GM23338 (cell line): Measurements from ENCODE around the gene PTPN7. TPM values are rescaled to one million over a fixed set of nuclear protein-coding genes. Genes with fewer than 3 reads are reported as not detected.

Source experiments
- ATAC-seq: fragments of 200-7000 bp; cut with Tn5 transposase; 3 replicates; pipeline ENCODE4 v1.9.1; 2020
- DNase-seq: peaks from one replicate; pipeline ENCODE4 v3.0.0-alpha.2; 2015; ENCODE audit warnings: low spot score
- H2AFZ ChIP-seq: fragments of 200-600 bp; sonication (generic); 2 replicates; pipeline ENCODE4 v1.8.0; 2016; ENCODE audit warnings: antibody characterized with exemption, mild to moderate bottlenecking, moderate library complexity
- H3F3A ChIP-seq: fragments of 200-600 bp; sonication (generic); replicated peaks from 2 replicates; pipeline ENCODE4 v1.8.0; 2017; ENCODE audit warnings: antibody characterized with exemption, mixed run types, low read depth
- H3K27ac ChIP-seq: fragments of 200-600 bp; sonication (generic); 2 replicates; pipeline ENCODE4 v1.6.1; 2016; ENCODE audit warnings: low read depth
- H3K27me3 ChIP-seq: fragments of 200-600 bp; sonication (generic); 2 replicates; pipeline ENCODE4 v1.8.0; 2016; ENCODE audit warnings: mild to moderate bottlenecking, mixed run types, moderate library complexity; ENCODE audit not compliant: insufficient read depth
- H3K36me3 ChIP-seq: fragments of 200-600 bp; sonication (generic); 2 replicates; pipeline ENCODE4 v1.8.0; 2016; ENCODE audit warnings: mild to moderate bottlenecking; ENCODE audit not compliant: insufficient read depth
- H3K4me1 ChIP-seq: fragments of 200-600 bp; sonication (generic); 2 replicates; pipeline ENCODE4 v1.8.0; 2016; ENCODE audit warnings: mild to moderate bottlenecking, moderate library complexity; ENCODE audit not compliant: insufficient read depth
- H3K4me2 ChIP-seq: fragments of 200-600 bp; sonication (generic); 2 replicates; pipeline ENCODE4 v1.7.1; 2017; ENCODE audit warnings: mixed run types
- H3K4me3 ChIP-seq: fragments of 200-600 bp; sonication (generic); 2 replicates; pipeline ENCODE4 v1.6.1; 2016; ENCODE audit warnings: mixed run types
- H3K79me2 ChIP-seq: fragments of 200-600 bp; sonication (generic); replicated peaks from 2 replicates; pipeline ENCODE4 v1.8.0; 2017; ENCODE audit warnings: mild to moderate bottlenecking; ENCODE audit not compliant: insufficient read depth
- H3K9me2 ChIP-seq: fragments of 200-600 bp; sonication (generic); 2 replicates; pipeline ENCODE4 v1.8.0; 2017; ENCODE audit not compliant: insufficient read depth
- H4K20me1 ChIP-seq: fragments of 200-600 bp; sonication (generic); replicated peaks from 2 replicates; pipeline ENCODE4 v1.8.0; 2017; ENCODE audit warnings: mild to moderate bottlenecking; ENCODE audit not compliant: insufficient read depth
- H3K27ac Mint-ChIP-seq: 2 replicates; pipeline ENCODE4 v1.8.0; 2020; ENCODE audit warnings: inconsistent platforms, mild to moderate bottlenecking, moderate library complexity, mixed read lengths
- H3K27me3 Mint-ChIP-seq: 3 replicates; pipeline ENCODE4 v1.8.0; 2022; ENCODE audit warnings: low read depth, mild to moderate bottlenecking, moderate library complexity, mixed read lengths, inconsistent platforms; ENCODE audit not compliant: insufficient read depth, poor library complexity
- H3K36me3 Mint-ChIP-seq: 3 replicates; pipeline ENCODE4 v1.8.0; 2021; ENCODE audit warnings: low read depth, mild to moderate bottlenecking, inconsistent platforms, moderate library complexity, mixed read lengths
- H3K4me1 Mint-ChIP-seq: 3 replicates; pipeline ENCODE4 v1.8.0; 2020; ENCODE audit warnings: mild to moderate bottlenecking, inconsistent platforms, mixed read lengths
- H3K4me3 Mint-ChIP-seq: 3 replicates; pipeline ENCODE4 v1.8.0; 2021; ENCODE audit warnings: moderate library complexity, mild to moderate bottlenecking, inconsistent platforms, mixed read lengths
- H3K9me3 Mint-ChIP-seq: 3 replicates; pipeline ENCODE4 v1.8.0; 2020; ENCODE audit warnings: moderate library complexity, mild to moderate bottlenecking, inconsistent platforms, mixed read lengths
- CREB1 ChIP-seq: fragments of 250-450 bp; sonication (Bioruptor Pico); IDR thresholded peaks from 2 replicates; pipeline ENCODE4 v1.5.0; 2020; ENCODE audit warnings: low read depth, mild to moderate bottlenecking, moderate library complexity
- EZH2 ChIP-seq: fragments of 200-600 bp; sonication (generic); IDR thresholded peaks from one replicate; pipeline ENCODE4 v1.8.0; 2017; ENCODE audit warnings: antibody characterized with exemption, mild to moderate bottlenecking, low read depth; ENCODE audit not compliant: unreplicated experiment
- EZH2phosphoT487 ChIP-seq: fragments of 200-600 bp; sonication (generic); IDR thresholded peaks from one replicate; pipeline ENCODE4 v1.8.1; 2018; ENCODE audit warnings: antibody characterized with exemption; ENCODE audit not compliant: unreplicated experiment
- JUNB ChIP-seq: IDR thresholded peaks from one replicate; pipeline ENCODE4 v1.6.1; 2016; ENCODE audit warnings: antibody characterized with exemption; ENCODE audit not compliant: unreplicated experiment
- NANOG ChIP-seq: IDR thresholded peaks from 2 replicates; pipeline ENCODE4 v1.6.1; 2016; ENCODE audit warnings: antibody characterized with exemption, borderline replicate concordance
- POLR2AphosphoS5 ChIP-seq: IDR thresholded peaks from 2 replicates; pipeline ENCODE4 v1.6.1; 2016; ENCODE audit warnings: antibody characterized with exemption, low read depth
- ZNF114 ChIP-seq: fragments of 250-450 bp; sonication (Bioruptor Pico); IDR thresholded peaks from 2 replicates; pipeline ENCODE4 v1.5.0; 2020; ENCODE audit warnings: mild to moderate bottlenecking, moderate library complexity
- ZNF331 ChIP-seq: fragments of 250-450 bp; sonication (Bioruptor Pico); IDR thresholded peaks from 2 replicates; pipeline ENCODE4 v1.5.0; 2020; ENCODE audit warnings: low read depth, mild to moderate bottlenecking, moderate library complexity
- polyA plus RNA-seq: library from polyadenylated mRNA; unstranded; fragments of >200 nt; fragmentation: Nextera tagmentation; extraction: Ambion mirVana; gene quantifications from 2 replicates; pipeline ENCODE4 v1.2.1, GENCODE V29; 2016
- total RNA-seq: library from RNA; depleted of rRNA; stranded (reverse); fragments of >200 nt; shearing (Covaris generic); gene quantifications from 2 replicates; pipeline ENCODE4 v1.2.3, GENCODE V29; 2014
- TF ChIP-seq, protein P1 (sequence below): IDR thresholded peaks from 2 replicates; pipeline ENCODE4 v1.6.1; 2016; ENCODE audit warnings: antibody characterized with exemption
- TF ChIP-seq, protein P2 (sequence below): IDR thresholded peaks from one replicate; pipeline ENCODE4 v1.6.1; 2018; ENCODE audit warnings: antibody characterized with exemption; ENCODE audit not compliant: unreplicated experiment
- TF ChIP-seq, protein P3 (sequence below), 2 experiments: fragments of 200-600 bp in 1 of 2; sonication (generic) in 1 of 2; conservative IDR thresholded peaks; 2 replicates each; pipeline versions ENCODE4 v1.5.1 to v1.6.1; 2016 to 2017; ENCODE audit warnings: antibody characterized with exemption in 2 of 2, low read depth in 2 of 2, mild to moderate bottlenecking in 2 of 2, moderate library complexity in 1 of 2

PTPN7 gene
- total and polyA plus RNA-seq, 2 experiments from 2014 or later, result not detected

DNA sequence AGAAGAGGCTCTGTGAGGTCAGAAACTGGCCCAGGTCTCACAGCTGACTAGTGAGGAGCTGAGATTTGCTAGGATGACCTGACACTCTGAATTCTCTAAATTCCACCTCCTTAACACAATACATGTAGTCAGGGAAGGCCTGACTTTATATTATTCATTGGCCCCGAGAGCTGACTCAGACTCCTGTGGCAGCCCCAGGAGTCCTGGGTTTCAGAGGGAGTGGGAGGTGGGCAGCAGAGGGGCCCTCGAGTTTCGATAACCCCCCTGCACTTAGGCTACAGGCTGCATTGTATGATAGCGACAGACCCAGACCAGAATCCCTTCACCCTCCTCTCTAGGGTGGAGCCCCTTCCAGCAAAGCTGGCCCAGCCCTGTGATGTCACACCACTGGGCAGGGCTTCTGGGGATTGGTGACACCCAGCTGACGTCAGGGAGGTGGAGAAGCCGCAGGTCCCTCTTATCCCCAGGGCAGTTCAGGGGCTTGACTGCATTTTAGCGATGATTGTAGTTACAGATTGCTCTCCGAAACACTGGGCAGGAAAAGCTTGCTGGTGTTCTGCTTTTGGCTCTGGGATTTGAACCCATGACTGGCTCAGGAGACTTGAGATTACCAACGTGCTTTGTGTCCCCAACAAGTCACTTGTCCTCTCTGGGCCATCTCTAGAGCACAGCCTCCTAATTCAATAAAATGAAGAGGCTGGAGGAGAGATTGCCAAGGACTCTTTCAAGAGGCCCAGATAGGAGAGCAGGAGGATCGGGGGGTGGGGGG is 54.6 kb downstream of the PTPN7 start:
- H2AFZ ChIP-seq, result peak overlapping the region; percentile 0; the same call in 1 of the 2 replicates
- no peaks in the 10 kb centered on the region for H3K79me2 ChIP-seq
- DNase-seq, result peak; percentile 86
- Mint-ChIP-seq H3K9me3 (no peaks in the 10 kb centered on the region), H3K27me3 (peaks cover 6% of the 10 kb centered on the region), H3K4me1 (peaks cover 34% of the 10 kb centered on the region), H3K36me3 (no peaks in the 10 kb centered on the region), H3K4me3 (peak overlapping the region; percentile 55), H3K27ac (peak overlapping the region; percentile 95)
- H3K4me2 ChIP-seq, result peak overlapping the region; percentile 23
- H3K4me1 ChIP-seq, result peaks cover 15% of the 10 kb centered on the region
- H3K9me2 ChIP-seq, result no peaks in the 10 kb centered on the region
- H4K20me1 ChIP-seq, result no peaks in the 10 kb centered on the region
- no peaks in the 10 kb centered on the region for H3F3A ChIP-seq
- 0 out of 2 replicates have a peak overlapping the region, but pooled peaks have one; percentile 29 for H3K4me3 ChIP-seq
- H3K27ac ChIP-seq, result peak overlapping the region; percentile 5; the same call in 1 of the 2 replicates
- H3K36me3 ChIP-seq, result no peaks in the 10 kb centered on the region
- no peaks in the 10 kb centered on the region for H3K27me3 ChIP-seq
- peak; percentile 54 for TF ChIP-seq POLR2AphosphoS5
- peak; percentile 92 for TF ChIP-seq CREB1 (CRISPR knock-in tag)
- TF ChIP-seq JUNB, result no peak
- peak; percentile 76 for ATAC-seq

DNA sequence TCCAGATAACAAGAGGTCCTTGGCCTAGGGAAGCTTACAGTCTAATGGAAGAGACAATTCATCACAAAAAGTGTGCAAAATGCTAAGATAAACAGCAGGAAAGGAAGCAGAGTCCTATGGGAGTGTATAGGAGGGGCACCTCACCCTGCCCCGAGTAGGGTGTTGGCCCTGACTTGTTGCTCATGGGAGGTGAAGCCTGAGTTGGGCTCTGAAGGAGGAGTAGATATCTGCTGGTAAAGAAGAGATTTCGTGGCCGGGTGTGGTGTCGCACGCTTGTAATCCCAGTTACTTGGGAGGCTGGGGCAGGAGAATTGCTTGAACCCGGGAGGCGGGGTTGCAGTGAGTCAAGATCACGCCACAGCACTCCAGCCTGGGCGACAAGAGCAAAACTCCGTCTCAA is 56.3 kb downstream of the PTPN7 start:
- no peaks in the 10 kb centered on the region for H3K27me3 ChIP-seq
- no peaks in the 10 kb centered on the region for H3K36me3 ChIP-seq
- no peaks in the 10 kb centered on the region for H3K79me2 ChIP-seq
- H3F3A ChIP-seq, result no peaks in the 10 kb centered on the region
- peak overlapping the region; percentile 56 for H2AFZ ChIP-seq
- DNase-seq (no peak), ATAC-seq (no peak)
- peaks cover 15% of the 10 kb centered on the region for H3K4me1 ChIP-seq
- Mint-ChIP-seq H3K27ac (no peak overlapping the region), H3K4me1 (peaks cover 34% of the 10 kb centered on the region), H3K9me3 (no peaks in the 10 kb centered on the region), H3K36me3 (no peaks in the 10 kb centered on the region), H3K4me3 (no peak overlapping the region), H3K27me3 (peaks cover 6% of the 10 kb centered on the region)
- no peak overlapping the region for H3K4me2 ChIP-seq
- no peak for TF ChIP-seq ZNF114 (CRISPR knock-in tag)
- TF ChIP-seq, protein P1, sequence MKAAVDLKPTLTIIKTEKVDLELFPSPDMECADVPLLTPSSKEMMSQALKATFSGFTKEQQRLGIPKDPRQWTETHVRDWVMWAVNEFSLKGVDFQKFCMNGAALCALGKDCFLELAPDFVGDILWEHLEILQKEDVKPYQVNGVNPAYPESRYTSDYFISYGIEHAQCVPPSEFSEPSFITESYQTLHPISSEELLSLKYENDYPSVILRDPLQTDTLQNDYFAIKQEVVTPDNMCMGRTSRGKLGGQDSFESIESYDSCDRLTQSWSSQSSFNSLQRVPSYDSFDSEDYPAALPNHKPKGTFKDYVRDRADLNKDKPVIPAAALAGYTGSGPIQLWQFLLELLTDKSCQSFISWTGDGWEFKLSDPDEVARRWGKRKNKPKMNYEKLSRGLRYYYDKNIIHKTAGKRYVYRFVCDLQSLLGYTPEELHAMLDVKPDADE, result no peak
- TF ChIP-seq EZH2phosphoT487, result no peak
- TF ChIP-seq ZNF331 (CRISPR knock-in tag), result no peak
- no peak for TF ChIP-seq NANOG
- TF ChIP-seq, protein P2, sequence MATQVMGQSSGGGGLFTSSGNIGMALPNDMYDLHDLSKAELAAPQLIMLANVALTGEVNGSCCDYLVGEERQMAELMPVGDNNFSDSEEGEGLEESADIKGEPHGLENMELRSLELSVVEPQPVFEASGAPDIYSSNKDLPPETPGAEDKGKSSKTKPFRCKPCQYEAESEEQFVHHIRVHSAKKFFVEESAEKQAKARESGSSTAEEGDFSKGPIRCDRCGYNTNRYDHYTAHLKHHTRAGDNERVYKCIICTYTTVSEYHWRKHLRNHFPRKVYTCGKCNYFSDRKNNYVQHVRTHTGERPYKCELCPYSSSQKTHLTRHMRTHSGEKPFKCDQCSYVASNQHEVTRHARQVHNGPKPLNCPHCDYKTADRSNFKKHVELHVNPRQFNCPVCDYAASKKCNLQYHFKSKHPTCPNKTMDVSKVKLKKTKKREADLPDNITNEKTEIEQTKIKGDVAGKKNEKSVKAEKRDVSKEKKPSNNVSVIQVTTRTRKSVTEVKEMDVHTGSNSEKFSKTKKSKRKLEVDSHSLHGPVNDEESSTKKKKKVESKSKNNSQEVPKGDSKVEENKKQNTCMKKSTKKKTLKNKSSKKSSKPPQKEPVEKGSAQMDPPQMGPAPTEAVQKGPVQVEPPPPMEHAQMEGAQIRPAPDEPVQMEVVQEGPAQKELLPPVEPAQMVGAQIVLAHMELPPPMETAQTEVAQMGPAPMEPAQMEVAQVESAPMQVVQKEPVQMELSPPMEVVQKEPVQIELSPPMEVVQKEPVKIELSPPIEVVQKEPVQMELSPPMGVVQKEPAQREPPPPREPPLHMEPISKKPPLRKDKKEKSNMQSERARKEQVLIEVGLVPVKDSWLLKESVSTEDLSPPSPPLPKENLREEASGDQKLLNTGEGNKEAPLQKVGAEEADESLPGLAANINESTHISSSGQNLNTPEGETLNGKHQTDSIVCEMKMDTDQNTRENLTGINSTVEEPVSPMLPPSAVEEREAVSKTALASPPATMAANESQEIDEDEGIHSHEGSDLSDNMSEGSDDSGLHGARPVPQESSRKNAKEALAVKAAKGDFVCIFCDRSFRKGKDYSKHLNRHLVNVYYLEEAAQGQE, result no peak
- no peak for TF ChIP-seq EZH2
- TF ChIP-seq, protein P3, sequence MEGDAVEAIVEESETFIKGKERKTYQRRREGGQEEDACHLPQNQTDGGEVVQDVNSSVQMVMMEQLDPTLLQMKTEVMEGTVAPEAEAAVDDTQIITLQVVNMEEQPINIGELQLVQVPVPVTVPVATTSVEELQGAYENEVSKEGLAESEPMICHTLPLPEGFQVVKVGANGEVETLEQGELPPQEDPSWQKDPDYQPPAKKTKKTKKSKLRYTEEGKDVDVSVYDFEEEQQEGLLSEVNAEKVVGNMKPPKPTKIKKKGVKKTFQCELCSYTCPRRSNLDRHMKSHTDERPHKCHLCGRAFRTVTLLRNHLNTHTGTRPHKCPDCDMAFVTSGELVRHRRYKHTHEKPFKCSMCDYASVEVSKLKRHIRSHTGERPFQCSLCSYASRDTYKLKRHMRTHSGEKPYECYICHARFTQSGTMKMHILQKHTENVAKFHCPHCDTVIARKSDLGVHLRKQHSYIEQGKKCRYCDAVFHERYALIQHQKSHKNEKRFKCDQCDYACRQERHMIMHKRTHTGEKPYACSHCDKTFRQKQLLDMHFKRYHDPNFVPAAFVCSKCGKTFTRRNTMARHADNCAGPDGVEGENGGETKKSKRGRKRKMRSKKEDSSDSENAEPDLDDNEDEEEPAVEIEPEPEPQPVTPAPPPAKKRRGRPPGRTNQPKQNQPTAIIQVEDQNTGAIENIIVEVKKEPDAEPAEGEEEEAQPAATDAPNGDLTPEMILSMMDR (conservative IDR thresholded peaks at IDR 0.05; ENCODE audit: low read depth in 2 of 2), result no peak
- no peaks in the 10 kb centered on the region for H4K20me1 ChIP-seq
- no peak overlapping the region for H3K4me3 ChIP-seq
- no peaks in the 10 kb centered on the region for H3K9me2 ChIP-seq
- H3K27ac ChIP-seq, result no peak overlapping the region; the same call in 1 of the 2 replicates
